Stimulated activated CD8-positive, alpha-beta memory T cell treated with anti-CD3 and anti-CD28 coated beads, Interleukin-15, amount 100 ng/mL, for 48 hours (primary cell): Measurements from ENCODE around the gene MEG3.
"Not testable (repeated sequence)": the region's sequence is repeated elsewhere in the genome, so short reads cannot be mapped to it uniquely, and the experiment has no call there.

Source experiments
- DNase-seq, 2 donors: peaks; one replicate each; pipeline ENCODE4 v3.0.0-alpha.2; 2020; ENCODE audit warnings: low read depth in 2 of 2

MEG3 gene

GRCh38 chr14:100788942-100789341, 37.0 kb upstream of the MEG3 start:
- DNase-seq, result no peak

- no peak for DNase-seq
Measured at GRCh38 chr14:100789460-100790417, 36.2 kb upstream of the MEG3 start.

- no peak for DNase-seq
Measured at GRCh38 chr14:100790502-100791347, 35.2 kb upstream of the MEG3 start.

DNA sequence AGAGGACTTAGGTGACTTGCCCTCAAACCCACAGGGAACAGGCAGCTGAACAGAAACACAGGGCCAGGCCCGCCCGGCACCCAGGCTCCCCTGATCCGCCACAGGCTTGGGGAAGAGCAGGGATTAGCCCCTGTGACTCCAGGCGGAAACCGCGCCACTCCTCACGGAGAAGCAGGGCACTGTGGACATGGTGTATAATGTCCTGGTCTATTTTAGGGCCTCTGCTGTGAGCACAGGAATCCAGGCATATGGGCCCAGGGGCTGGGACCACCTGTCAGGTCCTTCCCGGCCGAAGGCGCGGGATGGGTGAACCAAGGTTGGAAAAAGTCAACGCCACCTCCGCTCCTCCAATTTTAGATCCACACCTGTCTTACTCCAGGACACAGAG, 34.6 kb upstream of the MEG3 start:
- DNase-seq, result no peak

GRCh38 chr14:100791995-100792394, 33.9 kb upstream of the MEG3 start:
- no peak for DNase-seq

DNA sequence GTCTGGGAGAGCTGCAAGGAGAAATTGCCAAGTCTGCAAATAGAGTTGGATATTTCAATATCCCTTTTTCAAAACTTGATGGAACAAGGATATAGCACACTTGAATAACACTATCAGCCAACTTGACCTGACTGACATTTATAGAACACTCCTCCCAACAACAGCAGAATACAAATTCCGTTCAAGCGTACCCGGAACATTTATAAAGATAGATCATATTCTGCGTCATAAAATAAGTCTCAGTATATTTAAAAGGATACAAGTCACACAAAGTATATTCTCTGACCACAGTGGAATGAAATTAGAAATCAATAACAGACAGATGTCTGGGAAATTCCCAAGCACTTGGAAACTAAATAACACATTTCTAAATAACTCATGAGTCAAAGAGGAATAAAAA, 29.0 kb upstream of the MEG3 start:
- no peak for DNase-seq

- no peak for DNase-seq
Measured at GRCh38 chr14:100800041-100800440, 25.9 kb upstream of the MEG3 start.

DNA sequence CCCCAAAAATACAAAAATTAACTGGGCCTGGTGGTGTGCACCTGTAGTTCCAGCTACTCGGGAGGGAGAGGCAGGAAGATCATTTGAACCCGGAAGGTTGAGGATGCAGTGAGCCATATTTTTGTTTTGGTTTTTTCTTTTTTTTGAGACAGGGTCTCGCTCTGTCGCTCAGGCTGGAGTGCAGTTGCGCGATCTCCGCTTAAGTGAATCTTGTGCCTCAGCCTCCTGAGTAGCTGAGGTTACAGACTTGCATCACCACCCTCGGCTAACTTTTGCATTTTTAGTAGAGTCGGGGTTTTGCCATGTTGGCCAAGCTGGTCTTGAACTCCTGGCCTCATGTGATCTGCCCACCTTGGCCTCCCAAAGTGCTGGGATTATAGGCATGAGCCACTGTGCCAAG, 24.5 kb upstream of the MEG3 start:
- DNase-seq, result not testable (repeated sequence)

DNA sequence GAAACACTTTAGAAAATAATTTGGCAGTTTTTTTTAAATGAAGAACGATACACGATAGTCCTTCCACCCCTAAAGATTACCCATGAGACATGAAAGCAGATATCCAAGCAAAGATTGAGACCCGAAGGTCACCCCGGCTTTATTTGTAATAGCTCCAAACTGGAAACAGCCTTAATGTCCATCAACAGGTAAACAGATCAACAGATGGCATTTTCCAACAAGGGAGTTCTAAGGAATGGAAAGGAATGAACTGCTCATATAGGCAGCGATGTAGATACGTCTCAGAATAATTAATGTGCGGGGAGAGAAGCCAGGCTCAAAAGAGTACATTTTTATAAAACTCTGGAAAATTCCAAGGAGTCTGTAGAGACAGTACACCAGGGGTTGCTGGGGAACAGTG, 23.7 kb upstream of the MEG3 start:
- DNase-seq, result no peak

DNA sequence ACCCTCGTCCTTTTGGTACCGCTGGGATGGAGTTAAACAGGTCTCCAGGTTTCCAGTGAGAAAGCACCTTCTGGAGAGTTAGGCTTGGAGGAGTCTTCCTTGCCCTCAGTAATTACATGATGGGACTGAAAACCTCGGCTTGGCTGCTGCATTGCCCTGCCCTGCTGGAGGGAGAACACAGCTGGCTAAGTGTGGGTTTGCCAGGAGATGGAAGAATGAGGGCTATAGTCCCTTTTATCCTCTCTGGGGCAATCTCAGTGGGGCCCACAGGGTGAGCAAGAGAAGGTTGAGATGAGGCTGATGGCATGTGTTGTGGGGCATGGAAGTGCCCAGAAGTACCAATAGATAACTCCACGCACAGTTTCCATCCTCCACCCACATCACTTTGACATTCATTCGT, 23.2 kb upstream of the MEG3 start:
- no peak for DNase-seq

DNA sequence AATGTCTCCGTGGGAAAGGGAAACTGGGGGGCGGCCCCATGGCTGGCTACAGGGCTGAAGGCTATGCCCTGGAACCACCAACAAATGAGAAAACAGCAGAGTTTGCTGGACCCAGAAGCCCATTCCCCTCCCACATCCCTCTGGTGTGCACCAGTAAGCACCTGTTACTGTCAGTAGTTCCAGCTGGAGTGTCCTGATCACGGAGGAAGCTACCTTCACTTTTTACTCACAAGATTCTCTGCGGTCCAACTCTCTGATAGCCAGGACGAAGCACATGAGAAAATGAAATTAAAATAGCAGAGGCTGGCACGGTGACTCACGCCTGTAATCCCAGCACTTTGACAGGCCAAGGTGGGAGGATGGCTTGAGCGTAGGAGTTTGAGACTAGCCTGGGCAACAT, 22.7 kb upstream of the MEG3 start:
- no peak for DNase-seq

GRCh38 chr14:100803676-100804075, 22.2 kb upstream of the MEG3 start:
- DNase-seq, result no peak

- DNase-seq, result no peak
Measured at GRCh38 chr14:100804138-100804537, 21.8 kb upstream of the MEG3 start.

GRCh38 chr14:100804558-100805309, 21.2 kb upstream of the MEG3 start:
- no peak for DNase-seq

DNA sequence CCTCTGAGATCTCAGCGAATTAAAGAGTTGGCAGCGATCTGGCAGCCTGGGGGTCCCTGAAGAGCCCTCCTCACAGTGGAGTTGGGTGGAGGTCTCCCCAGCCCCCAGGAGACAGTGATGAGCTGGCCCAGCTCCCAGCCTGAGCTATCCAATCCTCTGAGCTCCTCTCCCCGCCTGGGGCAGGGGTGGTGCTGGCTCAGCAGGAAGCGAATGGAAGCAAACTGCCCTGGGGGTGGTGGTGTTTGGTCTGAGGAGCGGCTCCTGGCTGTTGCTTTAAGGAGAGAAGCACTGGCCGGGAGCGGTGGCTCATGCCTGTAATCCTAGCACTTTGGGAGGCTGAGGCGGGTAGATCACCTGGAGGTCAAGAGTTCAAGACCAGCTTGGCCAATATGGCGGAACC, 19.5 kb upstream of the MEG3 start:
- no peak for DNase-seq

GRCh38 chr14:100807496-100807895, 18.4 kb upstream of the MEG3 start:
- DNase-seq, result no peak

- DNase-seq, result no peak
Measured at GRCh38 chr14:100807979-100808734, 17.8 kb upstream of the MEG3 start.

DNA sequence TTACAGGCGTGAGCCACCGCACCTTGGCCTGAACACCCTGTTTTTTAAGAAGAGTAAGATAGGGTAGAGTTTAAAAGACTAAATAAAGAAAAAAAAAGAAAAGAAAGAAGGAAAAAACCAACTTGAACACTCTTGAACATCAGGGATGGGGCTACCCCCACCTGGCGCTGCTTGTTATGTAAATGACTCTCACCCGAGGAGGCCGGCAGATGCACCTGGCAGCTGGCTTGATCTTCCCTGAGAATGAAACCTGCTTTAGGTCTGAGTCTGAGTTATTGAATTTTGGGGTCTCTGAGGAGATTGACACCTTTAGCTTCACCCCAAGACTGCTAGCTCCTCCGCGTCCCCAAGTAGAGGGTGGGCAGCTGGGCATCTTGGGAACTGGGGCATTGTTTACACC, 15.5 kb upstream of the MEG3 start:
- no peak for DNase-seq

DNA sequence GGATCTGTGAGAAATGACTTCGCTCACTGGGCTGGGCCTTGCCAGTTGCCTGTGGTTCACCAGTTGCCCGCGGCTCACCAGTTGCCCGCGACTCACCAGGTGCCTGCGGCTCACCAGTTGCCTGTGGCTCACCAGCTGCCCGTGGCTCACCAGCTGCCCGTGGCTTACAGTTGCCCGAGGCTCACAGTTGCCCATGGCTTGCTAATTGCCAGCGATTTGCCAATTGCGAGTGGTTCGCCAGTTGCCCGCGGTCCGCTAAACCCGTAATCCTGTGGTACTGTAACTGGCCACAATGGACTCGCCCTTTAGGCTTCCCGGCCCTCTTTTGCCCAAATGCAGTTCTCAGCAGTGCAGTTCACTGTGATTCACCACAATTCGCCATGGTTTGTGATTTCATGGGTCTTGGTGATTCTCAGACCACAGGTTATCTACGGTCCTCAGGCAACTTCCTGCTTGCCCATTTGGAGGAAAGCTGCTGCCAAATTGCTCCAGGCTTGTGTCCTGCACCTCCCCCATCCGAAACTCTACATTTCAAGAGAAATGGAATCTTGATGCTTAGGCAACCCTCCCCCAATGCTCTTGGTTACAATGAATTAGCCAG, 15.0 kb upstream of the MEG3 start:
- no peak for DNase-seq

GRCh38 chr14:100813291-100813690, 12.6 kb upstream of the MEG3 start:
- no peak for DNase-seq
